Vagina (tissue), 2 donors: ENCODE results near the gene UBA6. TPM values are rescaled to one million over a fixed set of nuclear protein-coding genes. Genes with fewer than 3 reads are reported as not detected.

Source experiments
- DNase-seq, 2 donors: peaks; one replicate each; pipeline ENCODE4 v3.0.0-alpha.2; 2017; ENCODE audit errors: extremely low spot score in 2 of 2
- H3K27ac ChIP-seq: fragments of 200-600 bp; sonication (generic); one replicate; pipeline ENCODE4 v1.5.1; 2019
- H3K27me3 ChIP-seq: fragments of 200-600 bp; sonication (generic); one replicate; pipeline ENCODE4 v1.5.1; 2019
- H3K36me3 ChIP-seq, 2 donors: fragments of 200-600 bp; sonication (generic); one replicate each; pipeline ENCODE4 v1.5.1; 2017 to 2019
- H3K4me1 ChIP-seq: fragments of 200-600 bp; sonication (generic); one replicate; pipeline ENCODE4 v1.5.1; 2019
- H3K4me3 ChIP-seq, 2 donors: fragments of 200-600 bp; sonication (generic); 1 replicate in 1 of 2; 2 replicates in 1 of 2; pipeline ENCODE4 v1.5.1; 2016 to 2019
- H3K9me3 ChIP-seq: fragments of 200-600 bp; sonication (generic); one replicate; pipeline ENCODE4 v1.5.1; 2019
- POLR2A ChIP-seq, 2 donors: fragments of 450-650 bp; IDR thresholded peaks; one replicate each; pipeline ENCODE4 v1.6.1; 2017; ENCODE audit warnings: antibody characterized with exemption in 2 of 2, mild to moderate bottlenecking in 2 of 2, moderate library complexity in 2 of 2
- POLR2AphosphoS5 ChIP-seq, 2 donors: sonication (generic); formaldehyde crosslinking; IDR thresholded peaks; one replicate each; pipeline ENCODE4 v1.9.0; 2017; ENCODE audit warnings: antibody characterized with exemption in 2 of 2, mild to moderate bottlenecking in 2 of 2, low read depth in 1 of 2; ENCODE audit not compliant: insufficient read depth in 1 of 2
- intact Hi-C: fragments of 100-400 bp; cut with DNase I; formaldehyde crosslinking; loops from one replicate; pipeline ENCODE4 v1.15.1; 2023
- total RNA-seq: library from RNA; depleted of rRNA; stranded (reverse); fragments of >200 nt; gene quantifications from one replicate; pipeline ENCODE4 v1.2.3, GENCODE V29; 2016
- TF ChIP-seq, protein P1 (sequence below), 3 experiments: fragments of 450-650 bp in 2 of 3; fragments of 200-600 bp in 1 of 3; sonication (generic) in 1 of 3; IDR thresholded peaks; one replicate each; pipeline ENCODE4 v1.5.1; 2017 to 2019; ENCODE audit warnings: antibody characterized with exemption in 3 of 3, mild to moderate bottlenecking in 2 of 3, moderate library complexity in 2 of 3

Gene UBA6
- total RNA-seq, 1 donor from 2014 or later = 36.3 TPM

DNA sequence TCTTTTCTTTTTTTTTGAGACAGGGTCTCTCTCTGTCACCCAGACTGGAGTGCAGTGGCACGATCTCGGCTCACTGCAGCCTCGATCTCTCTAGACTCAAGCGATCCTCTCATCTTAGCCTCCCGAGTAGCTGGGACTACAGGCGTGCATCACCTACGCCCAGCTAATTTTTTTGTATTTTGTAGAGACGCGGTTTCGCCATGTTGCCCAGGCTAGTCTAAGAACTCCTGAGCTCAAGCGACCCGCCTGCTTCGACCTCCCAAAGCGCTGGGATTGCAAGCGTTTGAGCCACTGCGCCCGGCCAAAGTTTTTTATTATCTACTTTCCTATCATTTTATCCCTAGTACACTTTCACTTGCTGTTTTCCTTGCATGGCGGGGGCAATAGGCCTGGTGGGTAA, 1.4 kb downstream of the UBA6 start:
- H3K4me3 ChIP-seq = peak overlapping the region in 1 of 2 donors; percentile 88
- TF ChIP-seq, protein P1, sequence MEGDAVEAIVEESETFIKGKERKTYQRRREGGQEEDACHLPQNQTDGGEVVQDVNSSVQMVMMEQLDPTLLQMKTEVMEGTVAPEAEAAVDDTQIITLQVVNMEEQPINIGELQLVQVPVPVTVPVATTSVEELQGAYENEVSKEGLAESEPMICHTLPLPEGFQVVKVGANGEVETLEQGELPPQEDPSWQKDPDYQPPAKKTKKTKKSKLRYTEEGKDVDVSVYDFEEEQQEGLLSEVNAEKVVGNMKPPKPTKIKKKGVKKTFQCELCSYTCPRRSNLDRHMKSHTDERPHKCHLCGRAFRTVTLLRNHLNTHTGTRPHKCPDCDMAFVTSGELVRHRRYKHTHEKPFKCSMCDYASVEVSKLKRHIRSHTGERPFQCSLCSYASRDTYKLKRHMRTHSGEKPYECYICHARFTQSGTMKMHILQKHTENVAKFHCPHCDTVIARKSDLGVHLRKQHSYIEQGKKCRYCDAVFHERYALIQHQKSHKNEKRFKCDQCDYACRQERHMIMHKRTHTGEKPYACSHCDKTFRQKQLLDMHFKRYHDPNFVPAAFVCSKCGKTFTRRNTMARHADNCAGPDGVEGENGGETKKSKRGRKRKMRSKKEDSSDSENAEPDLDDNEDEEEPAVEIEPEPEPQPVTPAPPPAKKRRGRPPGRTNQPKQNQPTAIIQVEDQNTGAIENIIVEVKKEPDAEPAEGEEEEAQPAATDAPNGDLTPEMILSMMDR (IDR thresholded peaks at IDR 0.05) = no peak
- TF ChIP-seq POLR2A (IDR thresholded peaks at IDR 0.05) = no peak
- TF ChIP-seq POLR2AphosphoS5 (IDR thresholded peaks at IDR 0.05; ENCODE audit: insufficient read depth in 1 of 2, low read depth in 1 of 2) = no peak
- H3K27ac ChIP-seq = no peak overlapping the region
- peaks cover 0 to 4% of the 10 kb centered on the region in 2 donors for H3K36me3 ChIP-seq
- H3K27me3 ChIP-seq = no peaks in the 10 kb centered on the region
- H3K9me3 ChIP-seq = no peaks in the 10 kb centered on the region
- H3K4me1 ChIP-seq = peaks cover 24% of the 10 kb centered on the region
- DNase-seq = no peak
- intact Hi-C loops = no loop called here

DNA sequence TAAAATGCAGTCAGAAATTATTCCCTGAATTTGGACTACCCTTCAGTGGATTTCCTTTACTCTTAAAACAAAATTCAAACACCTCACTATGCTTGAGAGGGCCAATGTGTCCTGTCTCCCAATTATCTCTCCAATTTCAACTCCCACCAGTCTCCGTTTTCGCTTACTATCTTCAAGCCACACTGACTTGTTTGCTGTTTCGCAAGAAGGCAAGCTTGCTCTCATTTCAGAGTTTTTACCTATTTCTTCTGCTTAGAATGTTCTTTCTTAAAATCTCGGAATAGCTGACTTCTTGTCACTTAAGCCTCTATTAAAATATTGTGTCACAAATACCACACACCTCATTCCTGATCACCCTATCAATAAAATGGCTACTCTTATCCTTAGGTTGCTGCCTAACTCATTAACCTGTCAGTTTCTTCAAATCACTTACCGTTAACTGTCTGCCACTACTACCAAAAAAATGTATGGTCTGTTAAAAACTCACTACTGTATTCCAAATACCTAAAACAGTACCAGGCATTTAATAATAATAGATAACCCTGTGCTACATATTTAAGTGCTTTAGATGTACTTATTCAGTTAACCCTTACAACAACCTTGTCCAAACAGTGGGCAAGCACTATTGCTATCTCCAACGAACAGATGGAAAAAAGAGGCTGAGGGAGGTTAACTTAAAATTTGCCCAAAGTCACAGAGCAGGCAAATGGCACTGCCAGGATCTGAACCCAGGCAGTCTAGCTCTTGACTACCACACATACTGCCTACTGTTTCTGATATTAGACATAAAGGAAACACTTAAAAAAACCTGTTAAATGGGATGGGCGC, 2.9 kb downstream of the UBA6 start:
- H3K27me3 ChIP-seq = no peaks in the 10 kb centered on the region
- H3K9me3 ChIP-seq = no peaks in the 10 kb centered on the region
- TF ChIP-seq POLR2A (IDR thresholded peaks at IDR 0.05) (no peak), POLR2AphosphoS5 (IDR thresholded peaks at IDR 0.05; ENCODE audit: insufficient read depth in 1 of 2, low read depth in 1 of 2) (no peak)
- TF ChIP-seq, protein P1 (IDR thresholded peaks at IDR 0.05) = no peak
- H3K36me3 ChIP-seq = peaks cover 0 to 4% of the 10 kb centered on the region in 2 donors
- intact Hi-C loops = no loop called here
- H3K4me3 ChIP-seq = no peak overlapping the region
- DNase-seq = no peak
- H3K27ac ChIP-seq = no peak overlapping the region
- H3K4me1 ChIP-seq = peaks cover 24% of the 10 kb centered on the region

DNA sequence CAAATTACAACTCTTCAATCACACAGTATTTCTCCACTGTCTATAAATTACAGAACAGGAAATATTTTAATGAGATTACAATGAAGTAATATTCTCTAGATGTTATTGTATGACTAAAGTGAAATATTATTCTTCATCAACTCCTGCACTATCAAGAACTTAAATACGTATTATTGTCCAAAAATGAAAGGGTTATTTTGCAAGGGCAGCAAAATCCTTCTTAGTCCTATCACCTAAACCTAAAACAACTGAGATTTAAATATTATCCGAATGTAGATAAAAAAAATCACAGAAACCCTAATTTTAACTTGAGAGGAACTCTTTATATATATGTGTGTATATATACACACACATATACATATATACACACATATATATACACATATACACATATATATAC, 4.9 kb downstream of the UBA6 start:
- TF ChIP-seq, protein P1 (IDR thresholded peaks at IDR 0.05) = no peak
- no peak for TF ChIP-seq POLR2A (IDR thresholded peaks at IDR 0.05)
- no peak for TF ChIP-seq POLR2AphosphoS5 (IDR thresholded peaks at IDR 0.05; ENCODE audit: insufficient read depth in 1 of 2, low read depth in 1 of 2)
- Histone ChIP-seq H3K9me3 (no peaks in the 10 kb centered on the region), H3K4me1 (peaks cover 15% of the 10 kb centered on the region), H3K27ac (no peak overlapping the region), H3K27me3 (no peaks in the 10 kb centered on the region), H3K36me3 (peaks cover 0 to 14% of the 10 kb centered on the region in 2 donors), H3K4me3 (no peak overlapping the region)
- intact Hi-C loops = no loop called here
- no peak for DNase-seq

DNA sequence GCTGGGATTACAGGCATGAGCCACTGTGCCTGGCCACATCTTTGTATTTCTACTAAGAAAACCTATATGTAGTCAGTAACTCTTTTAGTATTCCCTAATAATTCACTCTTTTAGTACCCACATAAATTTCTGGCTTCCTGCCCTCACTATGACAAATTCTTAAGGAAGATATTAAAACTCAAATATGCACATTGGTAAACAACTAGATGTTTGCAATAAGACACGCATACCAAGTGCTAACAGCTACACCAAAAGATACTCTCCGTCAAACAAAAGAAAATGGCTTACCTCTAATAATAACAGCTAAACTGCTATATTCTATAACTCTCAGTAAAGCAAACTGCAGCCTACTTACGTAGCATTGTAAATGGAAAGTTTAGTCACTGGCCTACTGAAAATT, 6.3 kb downstream of the UBA6 start:
- peaks cover 0 to 14% of the 10 kb centered on the region in 2 donors for H3K36me3 ChIP-seq
- H3K9me3 ChIP-seq = no peaks in the 10 kb centered on the region
- DNase-seq = no peak
- H3K27ac ChIP-seq = no peak overlapping the region
- peaks cover 7% of the 10 kb centered on the region for H3K4me1 ChIP-seq
- no peaks in the 10 kb centered on the region for H3K27me3 ChIP-seq
- H3K4me3 ChIP-seq = no peak overlapping the region
- intact Hi-C loops = no loop called here
- TF ChIP-seq POLR2AphosphoS5 (IDR thresholded peaks at IDR 0.05; ENCODE audit: insufficient read depth in 1 of 2, low read depth in 1 of 2) (no peak), POLR2A (IDR thresholded peaks at IDR 0.05) (no peak)
- TF ChIP-seq, protein P1 (IDR thresholded peaks at IDR 0.05) = no peak

DNA sequence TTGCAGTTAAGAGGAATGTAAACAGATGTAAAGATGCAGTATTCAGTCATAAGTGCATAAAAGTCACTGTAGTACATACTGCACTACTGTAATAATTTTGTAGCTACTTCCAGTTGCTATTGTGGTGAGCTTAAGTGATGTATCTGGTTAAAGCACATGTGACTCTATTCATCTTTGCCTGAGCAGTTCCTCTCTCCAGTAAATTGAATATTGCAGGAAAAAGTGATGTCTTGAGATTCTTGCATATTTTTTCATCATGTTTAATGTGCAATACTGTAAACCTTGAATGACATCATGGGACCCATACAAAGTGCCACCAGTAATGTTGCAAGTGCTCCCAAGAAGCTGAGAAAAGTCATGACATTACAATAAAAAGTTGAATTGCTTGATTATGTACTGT, 9.6 kb downstream of the UBA6 start:
- TF ChIP-seq POLR2A (IDR thresholded peaks at IDR 0.05) = no peak
- no peak for TF ChIP-seq POLR2AphosphoS5 (IDR thresholded peaks at IDR 0.05; ENCODE audit: insufficient read depth in 1 of 2, low read depth in 1 of 2)
- TF ChIP-seq, protein P1 (IDR thresholded peaks at IDR 0.05) = no peak
- H3K27me3 ChIP-seq = no peaks in the 10 kb centered on the region
- no peak for DNase-seq
- peaks cover 0 to 14% of the 10 kb centered on the region in 2 donors for H3K36me3 ChIP-seq
- H3K4me3 ChIP-seq = no peak overlapping the region
- no peaks in the 10 kb centered on the region for H3K4me1 ChIP-seq
- H3K27ac ChIP-seq = no peak overlapping the region
- intact Hi-C loops = no loop called here
- H3K9me3 ChIP-seq = no peaks in the 10 kb centered on the region
